ENCODE results near the gene SLC34A1. TPM values are rescaled to one million over a fixed set of nuclear protein-coding genes. Genes with fewer than 3 reads are reported as not detected.

Gene SLC34A1
- total RNA-seq, 1 experiment from 2014 or later = 0.19 TPM

GRCh38 chr5:177370488-177371119, 13.6 kb upstream of the SLC34A1 start:
- peak overlapping the region; percentile 53 for H3K4me3 Mint-ChIP-seq (ENCODE audit: low read depth, unreplicated experiment)
- DNase-seq = peak; percentile 78
- H3K36me3 Mint-ChIP-seq (ENCODE audit: insufficient read depth, unreplicated experiment) = peaks cover 19% of the 10 kb centered on the region
- no peak overlapping the region for H3K27ac Mint-ChIP-seq (ENCODE audit: unreplicated experiment)
- H3K4me1 Mint-ChIP-seq (ENCODE audit: low read depth, unreplicated experiment) = peaks cover 20% of the 10 kb centered on the region
- intact Hi-C loops (cut with micrococcal nuclease; ENCODE audit: unreplicated experiment) = no loop called here
- TF ChIP-seq, protein P1, sequence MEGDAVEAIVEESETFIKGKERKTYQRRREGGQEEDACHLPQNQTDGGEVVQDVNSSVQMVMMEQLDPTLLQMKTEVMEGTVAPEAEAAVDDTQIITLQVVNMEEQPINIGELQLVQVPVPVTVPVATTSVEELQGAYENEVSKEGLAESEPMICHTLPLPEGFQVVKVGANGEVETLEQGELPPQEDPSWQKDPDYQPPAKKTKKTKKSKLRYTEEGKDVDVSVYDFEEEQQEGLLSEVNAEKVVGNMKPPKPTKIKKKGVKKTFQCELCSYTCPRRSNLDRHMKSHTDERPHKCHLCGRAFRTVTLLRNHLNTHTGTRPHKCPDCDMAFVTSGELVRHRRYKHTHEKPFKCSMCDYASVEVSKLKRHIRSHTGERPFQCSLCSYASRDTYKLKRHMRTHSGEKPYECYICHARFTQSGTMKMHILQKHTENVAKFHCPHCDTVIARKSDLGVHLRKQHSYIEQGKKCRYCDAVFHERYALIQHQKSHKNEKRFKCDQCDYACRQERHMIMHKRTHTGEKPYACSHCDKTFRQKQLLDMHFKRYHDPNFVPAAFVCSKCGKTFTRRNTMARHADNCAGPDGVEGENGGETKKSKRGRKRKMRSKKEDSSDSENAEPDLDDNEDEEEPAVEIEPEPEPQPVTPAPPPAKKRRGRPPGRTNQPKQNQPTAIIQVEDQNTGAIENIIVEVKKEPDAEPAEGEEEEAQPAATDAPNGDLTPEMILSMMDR (IDR thresholded peaks at IDR 0.05; ENCODE audit: unreplicated experiment) = peak; percentile 16
- H3K9me3 Mint-ChIP-seq (ENCODE audit: low read depth, unreplicated experiment) = no peaks in the 10 kb centered on the region
- H3K27me3 Mint-ChIP-seq (ENCODE audit: unreplicated experiment) = no peaks in the 10 kb centered on the region
- CTCF ChIA-PET = interaction anchor here (0.5 to 3.8 kb wide), 8 partner anchors 8 to 145 kb away, joined by 3 to 46 read pairs (median 7); partner anchors contain the start of gene LMAN2
- BruUV-seq (replicated peaks) = no TSS peak

DNA sequence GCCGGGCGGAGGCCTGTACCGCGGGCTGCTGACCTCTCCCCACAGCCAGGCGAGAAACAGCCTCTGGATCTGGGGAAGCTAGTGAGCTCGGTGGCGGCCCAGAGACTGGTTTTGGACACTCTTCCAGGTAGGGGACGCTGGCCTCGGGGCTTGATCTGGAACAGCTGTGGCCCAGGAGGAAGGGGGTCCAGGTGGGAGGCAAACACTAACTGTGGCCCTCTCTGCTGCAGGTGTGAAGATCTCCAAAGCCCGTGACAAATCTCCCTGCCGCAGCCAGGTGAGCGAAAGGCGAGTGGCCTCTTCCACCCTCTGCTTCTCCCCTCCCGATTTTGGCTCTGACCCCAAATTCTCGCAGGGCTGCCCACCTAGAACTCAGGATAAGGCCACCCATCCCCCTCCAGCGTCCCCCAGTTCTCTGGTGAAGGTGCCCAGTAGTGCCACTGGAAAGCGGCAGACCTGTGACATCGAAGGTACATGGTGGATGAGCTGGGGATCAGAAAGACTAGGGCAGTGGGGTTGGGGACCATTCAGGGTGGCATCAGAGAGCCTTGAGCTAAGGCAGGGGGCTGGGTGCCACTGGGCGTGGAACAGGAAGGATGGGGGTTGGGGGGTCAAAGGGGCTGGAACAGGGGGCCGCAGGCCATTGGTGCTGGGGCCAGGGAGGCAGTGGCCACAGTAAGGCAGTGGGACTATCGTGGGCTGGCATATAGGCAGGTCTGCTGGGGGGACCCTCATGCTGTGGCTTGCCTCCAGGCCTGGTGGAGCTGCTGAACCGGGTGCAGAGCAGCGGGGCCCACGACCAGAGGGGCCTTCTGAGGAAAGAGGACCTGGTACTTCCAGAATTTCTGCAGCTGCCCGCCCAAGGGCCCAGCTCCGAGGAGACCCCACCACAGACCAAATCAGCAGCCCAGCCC, 12.9 kb upstream of the SLC34A1 start:
- BruUV-seq (replicated peaks) = no TSS peak

DNA sequence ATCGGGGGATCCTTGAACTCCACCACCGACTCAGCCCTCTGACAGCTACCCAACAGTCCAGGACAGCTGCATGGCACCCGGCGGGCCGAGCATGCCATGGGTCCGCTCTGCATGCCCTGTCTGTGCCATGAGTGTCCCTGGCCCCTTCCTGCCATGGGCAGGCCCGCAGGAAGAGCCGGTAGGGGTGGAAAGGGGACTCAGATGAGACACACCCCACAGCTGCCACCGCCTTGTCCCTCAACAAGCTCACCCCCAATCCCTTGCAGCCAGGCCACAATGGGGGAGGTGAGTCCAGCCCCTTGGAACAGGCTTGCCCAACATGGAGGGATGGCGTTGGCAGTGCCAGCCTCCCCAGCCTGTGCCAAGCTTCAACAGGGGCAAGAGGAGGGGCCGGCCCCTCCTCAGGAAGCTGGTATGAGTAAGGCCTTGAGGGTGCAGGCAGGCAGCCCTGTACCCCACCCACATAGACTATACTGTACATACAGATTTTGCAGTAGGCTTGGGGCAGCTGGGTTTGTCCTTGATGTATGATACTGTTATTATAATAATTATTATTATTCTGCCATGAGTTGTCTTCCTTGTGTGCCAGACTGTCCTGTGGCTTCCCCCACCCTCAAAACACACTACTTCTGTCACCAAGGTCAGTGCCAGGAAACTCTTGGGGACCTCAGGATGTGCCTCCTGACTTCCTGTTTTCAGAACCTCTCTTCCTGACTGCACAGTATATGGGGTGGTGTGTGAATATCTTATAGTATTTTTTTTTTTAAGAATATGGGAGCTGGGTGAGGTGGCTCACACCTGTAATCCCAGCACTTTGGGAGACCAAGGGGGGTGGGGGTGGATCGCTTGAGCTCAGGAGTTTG, 12.0 kb upstream of the SLC34A1 start:
- no peak for DNase-seq
- no peak overlapping the region for H3K27ac Mint-ChIP-seq (ENCODE audit: unreplicated experiment)
- TF ChIP-seq, protein P1 (IDR thresholded peaks at IDR 0.05; ENCODE audit: unreplicated experiment) = no peak
- BruUV-seq (replicated peaks) = no TSS peak
- H3K27me3 Mint-ChIP-seq (ENCODE audit: unreplicated experiment) = no peaks in the 10 kb centered on the region
- CTCF ChIA-PET = interaction anchor here (1.1 to 3.8 kb wide), 3 partner anchors 13 to 30 kb away, joined by 3 to 46 read pairs (median 12); no protein-coding TSS in a partner anchor
- H3K4me3 Mint-ChIP-seq (ENCODE audit: low read depth, unreplicated experiment) = peak overlapping the region; percentile 53
- H3K9me3 Mint-ChIP-seq (ENCODE audit: low read depth, unreplicated experiment) = no peaks in the 10 kb centered on the region
- peaks cover 23% of the 10 kb centered on the region for H3K36me3 Mint-ChIP-seq (ENCODE audit: insufficient read depth, unreplicated experiment)
- intact Hi-C loops (cut with micrococcal nuclease; ENCODE audit: unreplicated experiment) = no loop called here
- H3K4me1 Mint-ChIP-seq (ENCODE audit: low read depth, unreplicated experiment) = peaks cover 28% of the 10 kb centered on the region

More for the DNA sequence above, 12.9 kb upstream of the SLC34A1 start:
- Mint-ChIP-seq H3K36me3 (ENCODE audit: insufficient read depth, unreplicated experiment) (peaks cover 23% of the 10 kb centered on the region), H3K4me3 (ENCODE audit: low read depth, unreplicated experiment) (peak overlapping the region; percentile 53), H3K4me1 (ENCODE audit: low read depth, unreplicated experiment) (peaks cover 26% of the 10 kb centered on the region), H3K27me3 (ENCODE audit: unreplicated experiment) (no peaks in the 10 kb centered on the region), H3K9me3 (ENCODE audit: low read depth, unreplicated experiment) (no peaks in the 10 kb centered on the region), H3K27ac (ENCODE audit: unreplicated experiment) (no peak overlapping the region)
- no peak for DNase-seq
- TF ChIP-seq, protein P1 (IDR thresholded peaks at IDR 0.05; ENCODE audit: unreplicated experiment) = no peak
- CTCF ChIA-PET = interaction anchor here (0.6 to 3.8 kb wide), 8 partner anchors 7 to 1143 kb away, joined by 3 to 46 read pairs (median 7); partner anchors contain the start of gene LMAN2
- intact Hi-C loops (cut with micrococcal nuclease; ENCODE audit: unreplicated experiment) = no loop called here

GRCh38 chr5:177372910-177373309, 11.3 kb upstream of the SLC34A1 start:
- BruUV-seq (replicated peaks) = no TSS peak
- no peak for DNase-seq
- H3K4me3 Mint-ChIP-seq (ENCODE audit: low read depth, unreplicated experiment) = no peak overlapping the region
- no peak overlapping the region for H3K27ac Mint-ChIP-seq (ENCODE audit: unreplicated experiment)
- CTCF ChIA-PET = no interaction called here
- peaks cover 23% of the 10 kb centered on the region for H3K36me3 Mint-ChIP-seq (ENCODE audit: insufficient read depth, unreplicated experiment)
- intact Hi-C loops (cut with micrococcal nuclease; ENCODE audit: unreplicated experiment) = no loop called here
- H3K27me3 Mint-ChIP-seq (ENCODE audit: unreplicated experiment) = no peaks in the 10 kb centered on the region
- H3K4me1 Mint-ChIP-seq (ENCODE audit: low read depth, unreplicated experiment) = peaks cover 34% of the 10 kb centered on the region
- TF ChIP-seq, protein P1 (IDR thresholded peaks at IDR 0.05; ENCODE audit: unreplicated experiment) = no peak
- no peaks in the 10 kb centered on the region for H3K9me3 Mint-ChIP-seq (ENCODE audit: low read depth, unreplicated experiment)

Data from Calu3 (cell line).